DMS114 treated with DMSO at 0.1 percent for 48 hours (cell line): Measurements from ENCODE around the gene PRELID1.
"Not testable (repeated sequence)": the region's sequence is repeated elsewhere in the genome, so short reads cannot be mapped to it uniquely, and the experiment has no call there.

Experiments used
- DNase-seq: peaks from one replicate; lab custom pipeline; 2025; ENCODE audit not compliant: unreplicated experiment; lab: John Stamatoyannopoulos, UW

Gene PRELID1

GRCh38 chr5:177299697-177300096 is 3.9 kb upstream of the PRELID1 start:
- DNase-seq: no peak

GRCh38 chr5:177300236-177300880 is 3.2 kb upstream of the PRELID1 start:
- peak; percentile 73 for DNase-seq

DNA sequence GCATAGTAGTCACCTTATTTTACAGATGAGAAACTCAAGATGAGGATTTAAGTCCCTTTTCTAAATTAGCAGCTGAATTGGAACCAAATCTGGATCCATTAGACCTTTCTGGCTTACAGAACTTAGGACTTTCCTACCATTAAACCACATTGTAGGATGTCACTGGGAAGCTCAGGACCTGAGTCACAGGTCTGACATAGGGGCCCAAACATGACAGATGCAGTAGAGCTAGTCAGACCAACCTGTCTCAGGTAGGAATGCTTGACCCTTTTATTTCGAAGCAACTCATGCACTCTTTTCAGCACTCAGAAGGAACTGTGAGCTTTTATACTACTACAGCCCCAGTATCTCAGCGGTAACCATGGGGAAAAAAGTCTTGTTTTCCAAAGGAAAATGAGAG is 2.6 kb upstream of the PRELID1 start:
- no peak for DNase-seq

- no peak for DNase-seq
Measured at GRCh38 chr5:177301503-177302165, 2.0 kb upstream of the PRELID1 start.

GRCh38 chr5:177302354-177303110 is 1.1 kb upstream of the PRELID1 start:
- DNase-seq: no peak

DNA sequence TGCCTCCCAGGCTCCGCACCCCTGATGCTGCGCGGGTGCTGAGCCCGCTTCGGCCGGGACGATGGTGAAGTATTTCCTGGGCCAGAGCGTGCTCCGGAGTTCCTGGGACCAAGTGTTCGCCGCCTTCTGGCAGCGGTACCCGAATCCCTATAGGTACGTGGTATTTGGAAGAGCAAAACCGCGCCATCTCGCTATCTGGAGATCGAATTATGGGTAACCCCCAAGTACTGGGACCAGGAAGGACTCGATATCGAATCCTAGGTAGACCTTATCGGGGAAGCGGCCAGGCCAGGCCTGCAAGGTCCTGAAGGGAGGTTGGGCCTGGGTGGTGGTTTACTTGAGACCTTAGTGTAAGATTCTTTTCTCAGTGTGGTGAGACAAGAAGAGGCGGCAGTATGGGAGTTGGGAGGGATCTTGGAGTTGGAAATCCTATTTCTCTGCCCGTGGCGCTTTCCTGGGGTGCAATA is 359 bp downstream of the PRELID1 start:
- DNase-seq: no peak

- no peak for DNase-seq
Measured at GRCh38 chr5:177304392-177305119, 957 bp downstream of the PRELID1 start.

GRCh38 chr5:177306103-177306640 is 2.6 kb downstream of the PRELID1 start:
- DNase-seq: not testable (repeated sequence)

DNA sequence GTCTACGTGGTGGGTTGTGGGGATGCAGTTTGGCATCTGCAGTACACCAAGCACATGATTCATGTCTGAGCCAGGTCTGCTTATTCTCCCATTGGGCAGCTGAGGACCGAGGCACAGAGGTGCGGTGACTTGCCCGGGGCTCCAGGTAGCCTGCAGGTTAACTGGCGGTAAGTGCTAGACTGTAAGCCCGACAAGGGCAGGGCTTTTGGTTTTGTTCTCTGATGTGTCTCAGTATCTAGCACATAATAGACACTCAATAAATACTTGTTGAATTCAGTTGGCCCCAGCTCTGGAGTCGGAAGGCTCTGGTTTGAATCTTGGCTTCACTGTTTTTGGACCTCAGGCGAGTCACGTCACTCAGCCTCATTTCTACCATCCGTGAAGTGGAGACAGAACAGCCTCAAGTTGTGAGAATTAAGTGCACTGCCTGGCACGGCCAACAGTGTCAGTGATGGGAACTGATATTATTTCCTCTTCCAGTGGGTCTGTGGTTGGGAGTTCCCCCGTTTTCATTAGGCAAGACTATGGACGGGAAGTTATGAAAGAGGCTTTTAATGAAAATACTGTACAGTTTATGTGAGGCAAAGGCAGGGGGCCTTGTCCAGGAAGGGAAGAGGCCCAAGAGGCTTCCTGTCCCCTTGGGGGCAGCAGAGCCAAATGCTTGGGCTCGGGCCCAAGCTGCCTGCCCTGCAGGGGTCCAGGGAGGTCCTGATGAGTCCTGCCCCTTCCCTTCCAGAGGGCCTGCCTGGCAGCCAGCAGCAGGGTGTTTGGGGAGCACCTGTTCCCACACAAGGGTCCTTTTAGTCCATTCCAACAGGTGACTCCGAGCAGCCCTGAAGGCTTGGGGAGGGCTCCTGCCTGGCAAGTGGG is 3.3 kb downstream of the PRELID1 start:
- DNase-seq: no peak

- DNase-seq: no peak
Measured at GRCh38 chr5:177307544-177308363, 4.2 kb downstream of the PRELID1 start.

GRCh38 chr5:177308740-177309139 is 5.1 kb downstream of the PRELID1 start:
- DNase-seq: no peak

GRCh38 chr5:177309351-177310191 is 6.0 kb downstream of the PRELID1 start:
- peak; percentile 38 for DNase-seq

DNA sequence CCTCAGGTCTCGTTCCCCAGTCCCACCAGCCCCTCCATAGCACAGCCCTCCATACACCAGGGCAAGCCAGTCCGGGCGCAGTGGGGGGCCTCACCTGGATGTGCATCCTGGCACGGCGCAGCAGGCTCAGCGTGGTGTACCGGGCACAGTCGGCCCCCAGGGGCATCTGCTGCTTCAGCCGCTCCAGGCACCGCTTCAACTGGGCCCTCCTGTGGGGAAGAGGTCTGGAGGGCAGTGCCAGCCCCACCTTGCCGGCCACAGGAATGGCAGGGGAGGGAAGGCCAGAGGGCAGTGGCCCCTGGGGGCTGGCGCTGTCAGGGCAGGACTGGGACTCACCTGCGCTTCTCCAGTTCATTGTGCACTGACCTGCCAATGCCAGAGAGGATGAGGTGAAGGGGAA is 6.7 kb downstream of the PRELID1 start:
- DNase-seq: no peak

- no peak for DNase-seq
Measured at GRCh38 chr5:177310757-177311391, 7.3 kb downstream of the PRELID1 start.

GRCh38 chr5:177311392-177311722 is 7.8 kb downstream of the PRELID1 start:
- DNase-seq: no peak

- peak; percentile 96 for DNase-seq
Measured at GRCh38 chr5:177311723-177312648, 8.4 kb downstream of the PRELID1 start, which contains the start of gene MXD3. TSS of gene MXD3 (minus strand) at chr5:177311898. CDS start at chr5:177311830, 68 bp downstream.

DNA sequence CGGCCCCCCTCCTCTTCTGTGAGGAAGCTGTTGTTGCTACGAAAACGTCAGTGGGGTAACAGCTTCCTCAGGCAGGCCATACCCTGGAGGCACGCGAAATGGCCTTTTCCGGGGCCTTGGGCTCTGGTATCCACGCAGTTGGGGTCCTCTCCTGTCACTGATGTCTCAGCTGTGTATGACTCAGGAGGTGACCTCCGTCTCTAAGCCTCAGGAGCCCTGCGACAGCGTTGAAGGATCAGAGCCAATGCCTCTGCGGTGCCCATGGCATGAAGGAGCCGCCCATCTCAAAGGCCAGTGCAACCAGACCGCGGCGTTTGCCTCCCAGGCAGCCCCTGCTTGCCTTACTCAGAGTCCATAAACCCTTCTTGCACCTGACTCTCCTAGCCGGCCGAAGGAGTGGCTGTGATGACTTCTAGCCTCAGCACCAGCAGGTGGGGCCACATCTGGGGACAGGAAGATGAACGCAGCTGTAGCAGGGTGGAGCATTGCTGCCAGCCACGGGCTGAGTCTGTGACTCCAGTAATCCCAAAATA is 9.1 kb downstream of the PRELID1 start:
- no peak for DNase-seq
